DMS 273 treated with DMSO at 0.1 percent for 48 hours (cell line): ENCODE measurements around the gene PTBP1.
A peak's percentile ranks its signal among the peaks of the same experiment; 100 is the strongest.
"Not testable (repeated sequence)": the region's sequence is repeated elsewhere in the genome, so short reads cannot be mapped to it uniquely, and the experiment has no call there.

Experiments
- DNase-seq: peaks from one replicate; lab custom pipeline; 2025; lab: John Stamatoyannopoulos, UW

The PTBP1 gene

DNA sequence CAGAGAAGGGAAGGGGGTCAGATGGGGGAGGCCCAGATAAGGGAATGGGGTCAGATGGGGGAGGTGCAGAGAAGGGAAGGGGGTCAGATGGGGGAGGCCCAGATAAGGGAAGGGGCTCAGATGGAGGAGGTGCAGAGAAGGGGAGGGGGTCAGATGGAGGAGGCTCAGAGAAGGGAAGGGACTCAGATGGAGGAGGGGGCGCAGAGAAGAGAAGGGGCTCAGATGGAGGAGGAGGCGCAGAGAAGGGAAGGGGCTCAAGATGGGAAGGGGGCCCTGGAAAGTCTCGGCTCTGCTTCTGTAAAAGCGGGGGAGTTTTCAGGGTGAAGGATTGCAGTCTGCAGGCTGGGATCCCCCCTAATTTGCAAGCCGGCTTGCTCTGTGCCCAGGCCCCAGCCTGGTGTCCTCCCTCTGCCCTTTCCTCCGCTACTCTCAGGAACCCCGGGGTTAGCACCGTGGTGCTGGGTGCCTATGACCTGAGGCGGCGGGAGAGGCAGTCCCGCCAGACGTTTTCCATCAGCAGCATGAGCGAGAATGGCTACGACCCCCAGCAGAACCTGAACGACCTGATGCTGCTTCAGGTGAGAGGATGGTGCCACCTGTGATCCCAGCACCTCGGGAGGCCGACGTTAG lies 32.0 kb downstream of the PTBP1 start:
- no peak for DNase-seq

GRCh38 chr19:831407-832369 lies 34.4 kb downstream of the PTBP1 start:
- no peak for DNase-seq

- no peak for DNase-seq
These were observed 37.0 kb downstream of the PTBP1 start for GRCh38 chr19:834216-834615.

- no peak for DNase-seq
These were observed 38.1 kb downstream of the PTBP1 start for GRCh38 chr19:835210-835810.

DNA sequence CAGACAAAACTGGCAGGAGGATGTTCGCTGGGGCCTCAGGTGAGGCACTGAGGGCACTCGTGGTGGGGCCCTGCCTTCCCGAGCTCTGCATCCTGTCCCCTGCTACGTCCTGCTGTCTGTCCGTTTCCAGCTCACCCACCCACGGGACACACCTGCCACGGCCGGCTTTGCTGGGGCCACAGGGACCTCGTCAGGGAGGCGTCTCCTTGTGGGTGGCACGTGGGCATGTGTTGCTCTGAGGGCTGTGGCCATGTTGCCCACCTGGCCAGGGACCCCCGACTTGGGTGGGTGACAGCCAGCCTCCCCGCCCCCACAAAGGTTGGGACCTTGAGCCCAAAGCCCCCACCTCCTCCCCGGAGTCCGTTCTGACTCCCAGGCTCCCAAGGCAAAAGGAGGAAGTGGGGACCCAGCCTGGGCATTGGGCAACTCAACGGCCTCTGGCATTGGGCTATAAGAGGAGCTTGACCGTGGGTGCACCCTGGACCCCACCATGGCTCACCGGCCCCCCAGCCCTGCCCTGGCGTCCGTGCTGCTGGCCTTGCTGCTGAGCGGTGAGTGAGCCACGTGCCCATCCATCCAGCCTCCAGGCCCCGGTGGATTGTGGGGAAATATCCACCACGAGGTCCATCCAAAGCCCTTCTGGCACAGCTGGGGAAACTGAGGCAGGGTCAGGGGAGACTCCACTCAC lies 43.4 kb downstream of the PTBP1 start, which contains the start of gene PRTN3:
TSS of gene PRTN3 (plus strand) at position 481 of the 688 bp plus-strand sequence. CDS start at position 491, 10 bp downstream.
- DNase-seq, result no peak

- not testable (repeated sequence) for DNase-seq
These were observed 45.5 kb downstream of the PTBP1 start for GRCh38 chr19:842802-843179.

- no peak for DNase-seq
These were observed 46.1 kb downstream of the PTBP1 start for GRCh38 chr19:843180-843835.

DNA sequence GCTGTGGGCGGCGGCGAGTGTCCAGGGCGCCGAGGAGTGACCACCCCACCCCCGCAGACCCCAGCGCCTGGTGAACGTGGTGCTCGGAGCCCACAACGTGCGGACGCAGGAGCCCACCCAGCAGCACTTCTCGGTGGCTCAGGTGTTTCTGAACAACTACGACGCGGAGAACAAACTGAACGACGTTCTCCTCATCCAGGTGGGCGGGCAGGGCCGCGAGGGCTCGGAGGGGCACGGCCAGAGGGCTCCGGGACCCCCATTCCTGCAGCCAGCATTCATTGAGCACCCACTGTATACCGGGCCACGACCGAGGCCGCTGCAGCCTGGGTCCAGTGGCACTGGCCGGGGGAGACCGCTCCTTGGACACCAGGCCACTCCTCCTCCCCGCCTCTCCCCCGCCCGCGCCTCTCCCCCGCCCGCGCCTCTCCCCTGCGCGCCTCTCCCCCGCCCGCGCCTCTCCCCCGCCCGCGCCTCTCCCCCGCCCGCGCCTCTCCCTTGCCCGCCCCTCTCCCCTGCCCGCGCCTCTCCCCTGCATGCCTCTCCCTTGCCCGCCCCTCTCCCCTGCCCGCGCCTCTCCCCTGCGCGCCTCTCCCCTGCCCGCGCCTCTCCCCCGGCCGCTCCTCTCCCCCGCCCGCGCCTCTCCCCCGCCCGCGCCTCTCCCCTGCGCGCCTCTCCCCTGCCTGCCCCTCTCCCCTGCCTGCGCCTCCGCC lies 46.7 kb downstream of the PTBP1 start:
- no peak for DNase-seq

- no peak for DNase-seq
These were observed 47.3 kb downstream of the PTBP1 start for GRCh38 chr19:844546-844971.

- DNase-seq, result no peak
These were observed 48.7 kb downstream of the PTBP1 start for GRCh38 chr19:845707-846521.

DNA sequence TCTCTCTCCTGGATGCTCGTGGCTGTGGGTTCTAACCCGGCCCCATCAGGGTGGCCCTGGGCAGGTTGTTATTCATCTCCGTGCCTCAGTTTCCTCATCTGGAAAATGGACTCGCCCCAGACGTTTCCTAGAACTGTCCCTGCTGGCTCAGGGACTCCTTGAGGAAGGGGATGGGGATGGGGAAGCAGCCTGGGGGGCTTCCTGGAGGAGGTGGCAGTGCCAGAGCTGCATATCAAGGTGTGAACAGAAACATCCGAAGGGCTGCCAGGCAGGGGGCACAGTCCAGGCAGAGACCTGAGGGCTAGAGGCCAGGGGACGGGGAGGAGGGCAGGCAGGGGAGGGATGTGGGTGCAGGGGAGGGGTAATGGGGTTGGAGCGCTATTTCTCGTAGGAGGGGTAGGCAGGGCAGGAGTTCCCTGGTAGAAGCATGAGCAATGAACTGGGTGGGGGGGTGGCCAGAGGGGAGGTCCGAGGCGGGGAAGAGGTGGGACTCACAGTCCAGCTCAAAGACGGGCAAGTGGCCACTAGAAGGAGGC lies 51.2 kb downstream of the PTBP1 start:
- DNase-seq, result no peak

DNA sequence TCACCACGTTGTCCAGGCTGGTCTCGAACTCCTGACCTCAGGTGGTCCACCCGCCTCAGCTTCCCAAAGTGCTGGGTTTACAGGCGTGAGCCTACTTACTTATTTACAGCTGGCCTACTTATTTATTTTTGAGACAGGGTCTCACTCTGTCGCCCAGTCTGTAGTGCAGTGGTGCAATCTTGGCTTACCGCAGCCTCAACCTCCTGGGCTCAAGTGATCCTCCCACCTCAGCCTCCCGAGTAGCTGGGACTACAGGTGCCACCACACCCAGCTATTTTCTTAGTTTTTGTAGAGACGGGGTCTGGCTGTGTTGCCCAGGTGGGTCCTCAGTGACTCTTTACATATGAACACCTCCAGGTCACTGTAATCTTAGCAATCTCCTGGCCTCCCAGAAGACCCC lies 51.9 kb downstream of the PTBP1 start:
- DNase-seq, result not testable (repeated sequence)

GRCh38 chr19:850221-850978 lies 53.1 kb downstream of the PTBP1 start:
- peak; percentile 62 for DNase-seq

- no peak for DNase-seq
These were observed 53.7 kb downstream of the PTBP1 start for GRCh38 chr19:850979-851335.

DNA sequence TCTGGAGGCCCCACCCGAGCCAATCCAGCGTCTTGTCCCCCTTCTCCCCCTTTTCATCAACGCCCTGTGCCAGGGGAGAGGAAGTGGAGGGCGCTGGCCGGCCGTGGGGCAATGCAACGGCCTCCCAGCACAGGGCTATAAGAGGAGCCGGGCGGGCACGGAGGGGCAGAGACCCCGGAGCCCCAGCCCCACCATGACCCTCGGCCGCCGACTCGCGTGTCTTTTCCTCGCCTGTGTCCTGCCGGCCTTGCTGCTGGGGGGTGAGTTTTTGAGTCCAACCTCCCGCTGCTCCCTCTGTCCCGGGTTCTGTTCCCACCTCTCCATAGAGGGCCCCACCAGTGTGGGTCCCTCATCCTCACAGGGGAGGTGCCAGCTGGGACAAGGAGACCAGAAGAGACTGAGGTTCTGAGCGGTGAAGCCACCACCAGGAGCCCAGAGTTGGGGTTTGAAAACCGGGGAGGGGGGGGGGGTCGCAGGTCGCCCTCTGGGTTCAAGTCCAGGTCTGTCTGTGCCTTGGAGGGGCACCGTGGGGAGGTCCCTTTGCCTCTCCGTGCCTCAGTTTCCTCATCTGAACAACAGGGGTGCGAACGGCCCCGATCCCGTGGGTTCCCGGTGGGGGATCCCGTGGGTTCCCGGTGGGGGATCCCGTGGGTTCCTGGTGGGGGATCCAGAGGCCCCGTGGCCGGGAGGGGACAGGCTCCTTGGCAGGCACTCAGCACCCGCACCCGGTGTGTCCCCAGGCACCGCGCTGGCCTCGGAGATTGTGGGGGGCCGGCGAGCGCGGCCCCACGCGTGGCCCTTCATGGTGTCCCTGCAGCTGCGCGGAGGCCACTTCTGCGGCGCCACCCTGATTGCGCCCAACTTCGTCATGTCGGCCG lies 55.1 kb downstream of the PTBP1 start, which contains the start of gene ELANE:
TSS of gene ELANE (plus strand) at position 168 of the 878 bp plus-strand sequence. CDS start at position 194, 26 bp downstream.
- no peak for DNase-seq

DNA sequence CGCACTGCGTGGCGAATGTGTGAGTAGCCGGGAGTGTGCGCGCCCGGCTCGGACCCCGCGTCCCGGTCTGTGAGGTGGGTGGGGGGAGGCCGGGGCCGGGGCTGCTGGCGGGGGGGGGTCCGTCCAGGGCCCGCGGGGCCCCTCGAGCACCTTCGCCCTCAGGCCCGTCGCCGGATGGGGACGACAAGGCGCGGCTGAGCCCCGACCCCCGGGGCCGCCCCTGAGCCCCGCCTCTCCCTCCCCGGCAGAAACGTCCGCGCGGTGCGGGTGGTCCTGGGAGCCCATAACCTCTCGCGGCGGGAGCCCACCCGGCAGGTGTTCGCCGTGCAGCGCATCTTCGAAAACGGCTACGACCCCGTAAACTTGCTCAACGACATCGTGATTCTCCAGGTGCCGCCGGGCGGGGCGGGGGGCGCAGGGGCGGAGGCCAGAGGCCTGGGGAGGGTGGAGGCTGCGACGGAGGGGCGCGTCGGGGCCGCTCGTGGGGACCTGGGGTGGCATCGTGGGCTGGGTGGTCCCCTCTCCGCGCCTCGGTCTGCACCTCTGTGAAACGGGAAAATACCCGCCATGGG lies 55.8 kb downstream of the PTBP1 start:
- DNase-seq, result no peak

DNA sequence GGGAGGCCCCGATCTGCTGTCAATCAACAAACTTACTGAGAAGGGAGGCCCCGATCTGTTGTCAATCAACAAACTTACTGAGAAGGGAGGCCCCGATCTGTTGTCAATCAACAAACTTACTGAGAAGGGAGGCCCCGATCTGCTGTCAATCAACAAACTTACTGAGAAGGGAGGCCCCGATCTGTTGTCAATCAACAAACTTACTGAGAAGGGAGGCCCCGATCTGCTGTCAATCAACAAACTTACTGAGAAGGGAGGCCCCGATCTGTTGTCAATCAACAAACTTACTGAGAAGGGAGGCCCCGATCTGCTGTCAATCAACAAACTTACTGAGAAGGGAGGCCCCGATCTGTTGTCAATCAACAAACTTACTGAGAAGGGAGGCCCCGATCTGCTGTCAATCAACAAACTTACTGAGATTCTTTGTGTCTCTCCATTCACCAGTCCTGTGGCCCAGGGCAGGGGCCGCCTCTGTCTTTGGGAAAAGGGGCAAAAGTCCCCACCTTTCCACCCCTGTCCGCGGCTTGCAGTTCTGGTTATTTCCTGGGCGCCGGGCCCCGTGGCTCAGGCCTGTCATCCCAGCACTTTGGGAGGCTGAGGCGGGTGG lies 56.5 kb downstream of the PTBP1 start:
- not testable (repeated sequence) for DNase-seq
